ENCODE results near the gene F10.
"Not testable (repeated sequence)": the region's sequence is repeated elsewhere in the genome, so short reads cannot be mapped to it uniquely, and the experiment has no call there.

F10 gene

DNA sequence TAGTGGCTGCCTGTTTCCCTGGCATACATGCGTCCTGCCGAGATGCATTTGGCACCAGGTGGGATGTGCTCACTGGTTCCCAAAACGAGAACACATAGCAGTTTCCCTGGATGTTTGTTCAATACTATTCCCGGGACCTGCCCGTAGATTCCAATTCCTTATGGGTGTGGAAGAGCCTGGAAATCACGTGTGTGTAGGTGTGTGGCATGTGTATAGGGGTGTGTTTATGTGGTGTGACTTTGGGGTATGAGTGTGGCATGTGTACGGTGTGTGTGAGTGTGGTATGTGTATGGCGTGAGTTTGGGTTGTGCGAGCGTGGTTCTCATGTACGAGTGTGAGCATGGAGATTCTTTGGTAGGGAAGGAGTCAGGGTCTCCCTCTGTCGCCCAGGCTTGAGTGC is 19.9 kb upstream of the F10 start:
- H3K4me3 Mint-ChIP-seq, result no peak overlapping the region
- no peaks in the 10 kb centered on the region for H3K36me3 Mint-ChIP-seq
- no peaks in the 10 kb centered on the region for H3K4me1 Mint-ChIP-seq
- H3K9me3 Mint-ChIP-seq, result no peaks in the 10 kb centered on the region
- no peak for DNase-seq
- no peak overlapping the region for H3K27ac Mint-ChIP-seq
- H3K27me3 Mint-ChIP-seq, result peaks cover 9 to 14% of the 10 kb centered on the region in 2 donors
- no peak for ATAC-seq (replicated peaks)

DNA sequence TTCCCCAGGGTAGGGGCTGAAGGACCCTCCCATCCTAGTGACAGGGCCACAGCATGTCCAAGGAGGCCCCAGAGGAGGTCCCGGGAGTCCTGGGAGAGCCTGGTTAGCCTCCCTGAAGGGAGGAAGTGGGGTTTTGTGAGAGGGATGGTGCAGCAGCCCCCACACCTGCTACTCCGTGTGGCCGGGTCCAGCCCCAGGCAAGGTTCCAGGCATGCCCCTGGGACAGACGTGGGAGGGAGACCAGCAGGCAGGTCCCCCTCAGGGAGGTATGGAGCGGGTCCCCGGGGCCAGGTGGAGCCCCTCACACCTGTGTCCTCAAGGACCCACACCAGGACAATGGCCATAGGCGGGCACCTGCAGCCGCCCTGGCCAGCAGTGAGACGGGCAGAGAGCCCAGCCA is 19.0 kb upstream of the F10 start:
- no peaks in the 10 kb centered on the region for H3K36me3 Mint-ChIP-seq
- no peak for ATAC-seq (replicated peaks)
- DNase-seq, result no peak
- no peak overlapping the region for H3K4me3 Mint-ChIP-seq
- no peaks in the 10 kb centered on the region for H3K9me3 Mint-ChIP-seq
- H3K4me1 Mint-ChIP-seq, result no peaks in the 10 kb centered on the region
- H3K27ac Mint-ChIP-seq, result no peak overlapping the region
- H3K27me3 Mint-ChIP-seq, result peaks cover 9 to 14% of the 10 kb centered on the region in 2 donors

DNA sequence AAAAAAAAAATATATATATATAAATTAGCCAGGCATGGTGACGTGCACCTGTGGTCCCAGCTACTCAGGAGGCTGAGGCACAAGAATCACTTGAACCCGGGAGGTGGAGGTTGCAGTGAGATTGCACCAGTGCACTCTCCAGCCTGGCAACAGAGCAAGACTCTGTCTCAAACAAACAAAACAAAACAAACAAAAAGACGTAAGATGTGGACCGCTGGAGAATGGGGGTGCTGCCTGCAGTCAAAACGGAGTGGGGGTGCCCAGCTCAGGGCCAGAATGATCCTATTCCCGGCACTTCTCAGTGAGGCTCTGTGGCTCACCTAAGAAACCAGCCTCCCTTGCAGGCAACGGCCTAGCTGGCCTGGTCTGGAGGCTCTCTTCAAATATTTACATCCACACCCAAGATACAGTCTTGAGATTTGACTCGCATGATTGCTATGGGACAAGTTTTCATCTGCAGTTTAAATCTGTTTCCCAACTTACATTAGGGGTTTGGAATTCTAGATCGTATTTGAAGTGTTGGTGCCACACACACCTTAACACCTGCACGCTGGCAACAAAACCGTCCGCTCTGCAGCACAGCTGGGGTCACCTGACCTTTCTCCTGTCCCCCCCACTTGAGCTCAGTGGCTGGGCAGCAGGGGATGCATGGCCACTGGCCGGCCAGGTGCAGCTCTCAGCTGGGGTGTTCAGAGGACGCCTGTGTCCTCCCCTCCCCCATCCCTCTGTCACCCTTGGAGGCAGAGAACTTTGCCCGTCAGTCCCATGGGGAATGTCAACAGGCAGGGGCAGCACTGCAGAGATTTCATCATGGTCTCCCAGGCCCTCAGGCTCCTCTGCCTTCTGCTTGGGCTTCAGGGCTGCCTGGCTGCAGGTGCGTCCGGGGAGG is 17.3 kb upstream of the F10 start, which contains the start of gene F7:
Gene F7, plus strand, starts transcription at position 760 of the 889 bp plus-strand sequence. Its CDS starts 51 bp downstream, at position 811.
- H3K4me1 Mint-ChIP-seq, result no peaks in the 10 kb centered on the region
- H3K27me3 Mint-ChIP-seq, result peaks cover 13 to 22% of the 10 kb centered on the region in 2 donors
- H3K9me3 Mint-ChIP-seq, result no peaks in the 10 kb centered on the region
- DNase-seq (no peak), ATAC-seq (replicated peaks) (no peak)
- H3K27ac Mint-ChIP-seq, result no peak within 1 kb of the TSS
- H3K36me3 Mint-ChIP-seq, result no peaks in the 10 kb centered on the region
- H3K4me3 Mint-ChIP-seq, result no peak within 1 kb of the TSS

DNA sequence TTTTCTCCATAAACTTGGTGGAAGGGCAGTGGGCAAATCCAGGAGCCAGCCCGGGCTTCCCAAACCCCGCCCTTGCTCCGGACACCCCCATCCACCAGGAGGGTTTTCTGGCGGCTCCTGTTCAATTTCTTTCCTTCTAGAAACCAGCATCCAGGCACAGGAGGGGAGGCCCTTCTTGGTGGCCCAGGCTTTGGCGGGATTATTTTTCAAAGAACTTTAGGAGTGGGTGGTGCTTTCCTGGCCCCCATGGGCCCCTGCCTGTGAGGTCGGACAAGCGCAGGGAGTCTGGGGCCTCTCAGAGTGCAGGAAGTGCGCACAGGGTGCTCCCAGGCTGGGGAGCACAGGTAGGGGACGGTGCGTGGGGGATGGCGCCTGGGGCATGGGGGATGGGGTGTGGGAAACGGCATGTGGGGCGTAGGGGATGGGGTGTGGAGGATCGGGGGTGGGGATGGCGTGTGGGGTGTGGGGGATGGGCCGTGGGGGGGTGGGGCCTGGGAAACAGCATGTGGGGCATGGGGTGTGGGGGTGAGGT is 16.6 kb upstream of the F10 start:
- Mint-ChIP-seq H3K4me1 (peaks cover 0 to 2% of the 10 kb centered on the region in 2 donors), H3K9me3 (no peaks in the 10 kb centered on the region), H3K27ac (no peak overlapping the region), H3K36me3 (no peaks in the 10 kb centered on the region), H3K4me3 (no peak overlapping the region), H3K27me3 (peaks cover 13 to 28% of the 10 kb centered on the region in 2 donors)
- DNase-seq (no peak), ATAC-seq (replicated peaks) (no peak)

DNA sequence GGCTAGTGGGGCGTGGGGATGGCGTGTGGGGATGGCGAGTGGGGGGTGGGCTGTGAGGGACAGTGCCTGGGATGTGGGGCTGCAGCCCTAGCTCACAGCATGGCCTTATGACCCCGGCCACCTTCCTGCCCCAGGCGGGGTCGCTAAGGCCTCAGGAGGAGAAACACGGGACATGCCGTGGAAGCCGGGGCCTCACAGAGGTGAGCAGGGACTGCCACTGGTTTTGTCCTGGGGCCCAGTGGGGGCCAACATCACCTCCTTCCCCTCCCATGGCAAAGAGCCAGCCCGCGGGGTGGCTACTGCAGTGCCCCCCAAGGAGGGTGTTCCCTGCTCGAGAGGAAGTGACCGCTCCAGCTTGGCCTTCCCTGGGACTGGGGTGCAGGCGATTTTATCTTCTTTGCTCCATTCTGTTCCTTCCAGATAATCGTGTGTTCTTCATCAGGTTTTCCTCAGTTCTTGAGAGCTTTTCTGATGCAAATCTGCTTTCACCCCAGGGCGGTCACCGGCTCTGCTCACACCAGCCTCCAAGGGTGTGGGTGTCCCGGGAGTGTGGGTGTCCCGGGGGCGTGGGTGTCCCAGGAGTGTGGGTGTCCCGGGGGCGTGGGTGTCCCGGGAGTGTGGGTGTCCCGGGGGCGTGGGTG is 15.8 kb upstream of the F10 start:
- H3K27ac Mint-ChIP-seq, result peak overlapping the region; percentile 80
- no peak for ATAC-seq (replicated peaks)

DNA sequence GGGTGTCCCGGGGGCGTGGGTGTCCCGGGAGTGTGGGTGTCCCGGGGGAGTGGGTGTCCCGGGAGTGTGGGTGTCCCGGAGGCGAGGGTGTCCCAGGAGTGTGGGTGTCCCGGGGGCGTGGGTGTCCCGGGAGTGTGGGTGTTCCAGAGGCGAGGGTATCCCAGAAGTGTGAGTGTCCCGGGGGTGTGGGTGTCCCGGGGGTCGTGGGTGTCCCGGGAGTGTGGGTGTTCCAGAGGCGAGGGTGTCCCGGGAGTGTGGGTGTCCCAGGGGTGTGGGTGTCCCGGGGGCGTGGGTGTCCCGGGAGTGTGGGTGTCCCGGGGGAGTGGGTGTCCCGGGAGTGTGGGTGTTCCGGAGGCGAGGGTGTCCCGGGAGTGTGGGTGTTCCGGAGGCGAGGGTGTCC is 14.1 kb upstream of the F10 start:
- H3K4me1 Mint-ChIP-seq; H3K4me3 Mint-ChIP-seq; H3K9me3 Mint-ChIP-seq; DNase-seq; ATAC-seq (replicated peaks); H3K36me3 Mint-ChIP-seq; H3K27ac Mint-ChIP-seq: not testable (repeated sequence)
- peaks cover 13 to 24% of the 10 kb centered on the region in 2 donors for H3K27me3 Mint-ChIP-seq

More for the DNA sequence above, 15.8 kb upstream of the F10 start:
- Mint-ChIP-seq H3K4me1 (peaks cover 0 to 4% of the 10 kb centered on the region in 2 donors), H3K4me3 (no peak overlapping the region), H3K36me3 (no peaks in the 10 kb centered on the region), H3K27me3 (peaks cover 13 to 31% of the 10 kb centered on the region in 2 donors), H3K9me3 (no peaks in the 10 kb centered on the region)
- no peak for DNase-seq

DNA sequence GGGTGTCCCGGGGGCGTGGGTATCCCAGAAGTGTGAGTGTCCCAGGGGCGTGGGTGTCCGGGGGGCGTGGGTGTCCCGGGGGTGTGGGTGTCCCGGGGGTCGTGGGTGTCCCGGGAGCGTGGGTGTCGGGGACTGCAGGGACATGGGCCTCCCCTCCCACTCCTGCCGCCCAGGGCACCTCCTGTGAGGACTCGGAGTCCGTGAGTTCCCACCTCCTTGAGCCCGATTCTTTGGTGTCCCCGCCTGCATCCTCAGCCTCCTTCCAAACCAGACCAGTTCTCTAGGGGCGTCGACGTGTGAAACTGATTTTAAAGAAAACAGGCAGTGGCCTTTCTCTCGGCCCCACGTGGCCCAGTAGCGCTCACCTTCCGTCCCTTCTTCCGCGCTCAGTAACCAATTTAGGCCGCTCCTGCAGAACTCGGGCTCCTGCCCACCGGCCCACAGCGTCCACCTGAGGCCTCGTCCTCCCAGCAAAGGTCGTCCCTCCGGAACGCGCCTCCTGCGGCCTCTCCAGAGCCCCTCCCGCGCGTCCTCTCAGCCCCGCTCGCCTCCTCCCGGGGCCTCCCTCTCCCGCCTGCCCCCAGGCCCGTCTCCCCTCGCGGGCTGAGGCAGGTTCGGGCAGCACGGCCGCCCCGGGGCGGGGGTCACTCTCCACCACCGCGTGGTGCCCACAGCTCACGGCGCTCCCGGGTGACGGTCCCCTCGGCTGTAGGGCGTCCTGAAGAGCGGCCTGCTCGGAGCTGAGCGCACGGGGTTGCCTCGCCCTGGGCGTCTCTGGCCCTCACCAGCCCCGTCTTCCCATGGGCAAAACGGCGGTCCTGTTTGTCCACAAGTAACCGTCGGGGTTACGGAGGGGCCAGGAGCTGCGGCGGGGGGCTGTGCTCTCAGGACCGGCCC is 13.2 kb upstream of the F10 start:
- H3K27me3 Mint-ChIP-seq, result peaks cover 11 to 27% of the 10 kb centered on the region in 2 donors
- H3K27ac Mint-ChIP-seq, result no peak overlapping the region
- ATAC-seq (replicated peaks), result peak in 1 of 2 donors; percentile 28
- H3K36me3 Mint-ChIP-seq, result no peaks in the 10 kb centered on the region
- peaks cover 0 to 4% of the 10 kb centered on the region in 2 donors for H3K4me1 Mint-ChIP-seq
- H3K4me3 Mint-ChIP-seq, result peak overlapping the region; percentile 65
- DNase-seq, result no peak
- H3K9me3 Mint-ChIP-seq, result no peaks in the 10 kb centered on the region

DNA sequence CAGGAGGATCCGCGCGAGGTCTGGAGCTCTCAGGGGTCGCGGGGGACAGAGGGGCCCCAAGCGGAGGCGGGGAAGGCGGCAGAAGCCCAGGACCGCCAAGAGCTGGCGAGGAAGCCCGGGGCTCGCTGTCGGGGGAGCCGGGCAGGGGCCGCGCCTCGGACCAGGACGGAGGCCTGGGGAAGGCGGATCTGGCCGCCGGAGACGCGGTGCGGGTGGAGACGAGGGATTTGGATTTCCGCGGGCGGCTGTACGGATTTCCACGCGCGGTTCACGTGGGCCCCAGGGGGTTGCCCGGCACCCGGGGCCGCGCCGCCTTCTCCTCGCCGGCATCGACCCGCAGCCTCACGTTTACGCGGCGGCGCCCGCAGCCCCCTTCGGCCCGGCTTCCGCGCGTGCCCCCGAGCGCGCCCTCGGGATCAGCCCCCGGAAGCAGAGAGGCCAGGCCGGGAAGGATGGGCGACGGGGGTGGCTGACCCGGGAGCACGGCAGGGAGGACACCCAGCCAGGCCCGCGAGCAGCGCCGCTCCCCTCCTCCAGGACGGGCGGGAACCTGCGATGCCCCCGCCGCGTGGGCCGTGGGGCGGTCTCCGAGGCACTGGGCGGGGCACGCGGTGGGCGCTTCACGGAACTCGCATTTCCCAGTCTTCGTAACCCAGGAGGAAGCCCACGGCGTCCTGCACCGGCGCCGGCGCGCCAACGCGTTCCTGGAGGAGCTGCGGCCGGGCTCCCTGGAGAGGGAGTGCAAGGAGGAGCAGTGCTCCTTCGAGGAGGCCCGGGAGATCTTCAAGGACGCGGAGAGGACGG is 12.3 kb upstream of the F10 start:
- no peaks in the 10 kb centered on the region for H3K9me3 Mint-ChIP-seq
- peak in 1 of 2 donors; percentile 38 for ATAC-seq (replicated peaks)
- peaks cover 0 to 4% of the 10 kb centered on the region in 2 donors for H3K4me1 Mint-ChIP-seq
- DNase-seq, result no peak
- no peaks in the 10 kb centered on the region for H3K36me3 Mint-ChIP-seq
- peak overlapping the region; percentile 65 for H3K4me3 Mint-ChIP-seq
- H3K27ac Mint-ChIP-seq, result no peak overlapping the region
- H3K27me3 Mint-ChIP-seq, result peaks cover 13 to 31% of the 10 kb centered on the region in 2 donors

DNA sequence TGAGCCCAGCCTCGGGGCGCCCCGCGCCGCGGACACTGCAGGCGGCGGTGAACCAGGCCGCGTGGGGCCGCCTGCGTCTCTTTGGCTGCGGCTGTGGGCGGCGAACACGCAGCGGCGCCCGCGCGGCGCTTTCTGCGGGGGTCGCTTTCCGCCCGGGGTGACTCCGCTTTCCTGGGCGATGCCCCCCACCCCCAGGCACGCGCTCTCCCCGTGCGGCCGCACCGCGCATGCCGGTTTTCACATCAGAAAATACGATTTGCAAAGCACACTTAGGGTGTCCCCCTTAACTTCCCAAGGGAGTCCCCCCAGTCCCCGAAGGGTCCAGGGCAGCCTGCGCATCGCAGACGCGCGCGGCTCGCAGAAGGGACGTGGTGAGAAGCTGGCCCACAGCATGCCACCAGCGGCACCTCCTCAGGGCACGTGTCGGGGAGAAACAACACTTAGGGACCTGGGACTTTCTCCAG is 11.7 kb upstream of the F10 start:
- Mint-ChIP-seq H3K27me3 (peaks cover 13 to 34% of the 10 kb centered on the region in 2 donors), H3K27ac (no peak overlapping the region), H3K4me1 (peaks cover 0 to 4% of the 10 kb centered on the region in 2 donors), H3K9me3 (no peaks in the 10 kb centered on the region), H3K4me3 (peak overlapping the region; percentile 41 to 65), H3K36me3 (no peaks in the 10 kb centered on the region)
- ATAC-seq (replicated peaks) (no peak), DNase-seq (no peak)

DNA sequence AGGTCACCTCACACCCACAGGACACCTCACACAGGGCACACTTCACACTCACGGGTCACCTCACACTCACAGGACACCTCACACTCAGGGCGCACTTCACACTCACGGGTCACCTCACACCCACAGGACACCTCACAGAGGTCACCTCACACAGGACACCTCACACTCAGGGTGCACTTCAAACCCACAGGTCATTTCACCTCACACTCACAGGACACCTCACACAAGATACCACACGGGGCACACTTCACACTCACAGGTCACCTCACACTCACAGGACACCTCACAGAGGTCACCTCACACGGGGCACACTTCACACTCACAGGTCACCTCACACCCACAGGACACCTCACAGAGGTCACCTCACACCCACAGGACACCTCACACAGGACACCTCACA is 10.8 kb upstream of the F10 start:
- not testable (repeated sequence) for H3K36me3 Mint-ChIP-seq; H3K9me3 Mint-ChIP-seq; DNase-seq; H3K4me3 Mint-ChIP-seq; H3K27ac Mint-ChIP-seq; ATAC-seq (replicated peaks); H3K4me1 Mint-ChIP-seq
- peaks cover 11 to 32% of the 10 kb centered on the region in 2 donors for H3K27me3 Mint-ChIP-seq

DNA sequence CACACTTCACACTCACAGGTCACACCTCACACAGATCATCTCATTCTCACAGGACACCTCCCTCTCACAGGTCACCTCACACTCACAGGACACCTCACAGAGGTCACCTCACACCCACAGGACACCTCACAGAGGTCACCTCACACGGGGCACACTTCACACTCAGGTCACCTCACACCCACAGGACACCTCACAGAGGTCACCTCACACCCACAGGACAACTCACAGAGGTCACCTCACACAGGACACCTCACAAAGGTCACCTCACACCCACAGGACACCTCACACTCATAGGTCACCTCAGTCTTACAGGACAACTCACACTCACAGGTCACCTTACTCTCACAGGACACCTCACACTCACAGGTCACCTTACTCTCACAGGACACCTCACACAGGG is 10.1 kb upstream of the F10 start:
- H3K36me3 Mint-ChIP-seq; ATAC-seq (replicated peaks); DNase-seq; H3K4me1 Mint-ChIP-seq; H3K9me3 Mint-ChIP-seq; H3K27ac Mint-ChIP-seq; H3K4me3 Mint-ChIP-seq: not testable (repeated sequence)
- H3K27me3 Mint-ChIP-seq, result peaks cover 8 to 27% of the 10 kb centered on the region in 2 donors

DNA sequence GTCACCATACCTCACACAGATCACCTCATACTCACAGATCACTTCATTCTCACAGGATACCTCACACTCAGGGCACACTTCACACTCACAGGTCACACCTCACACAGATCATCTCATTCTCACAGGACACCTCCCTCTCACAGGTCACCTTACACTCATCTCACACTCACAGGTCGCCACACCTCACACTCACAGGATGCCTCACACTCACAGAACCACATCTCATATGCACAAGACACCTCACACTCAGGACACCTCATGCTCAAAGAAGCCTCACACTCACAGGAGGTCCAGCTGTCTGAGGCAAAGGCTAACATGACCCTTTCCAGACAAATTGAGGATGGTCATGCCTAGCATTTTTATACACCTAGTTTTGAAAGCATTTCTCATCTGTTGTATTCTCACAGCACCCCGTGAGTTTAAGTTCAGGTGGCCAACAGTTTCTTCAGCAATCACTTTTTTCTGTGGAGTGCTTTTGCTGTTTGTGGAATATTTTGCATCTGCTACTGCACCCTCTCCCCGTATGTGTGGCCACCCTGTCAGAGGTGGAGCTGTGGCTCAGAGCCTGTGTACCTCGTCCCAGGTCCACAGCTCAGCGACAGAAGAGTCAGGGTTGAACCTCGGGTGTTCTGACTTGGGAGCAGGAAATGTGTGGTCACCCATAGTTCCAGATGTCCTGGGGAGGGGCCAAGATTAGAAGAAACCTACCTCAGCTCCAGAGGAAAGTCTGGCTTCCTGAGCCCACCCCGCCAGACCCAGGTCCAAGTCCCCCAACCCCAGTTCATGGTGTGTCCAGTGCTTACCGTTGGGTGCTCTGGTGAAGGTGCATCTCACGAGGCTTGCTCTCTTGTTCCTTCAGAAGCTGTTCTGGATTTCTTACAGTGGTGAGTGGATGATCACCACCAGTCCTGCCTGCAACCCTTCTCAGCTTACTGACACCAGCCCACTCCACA is 9.4 kb upstream of the F10 start:
- H3K27ac Mint-ChIP-seq, result no peak overlapping the region
- H3K4me1 Mint-ChIP-seq, result peaks cover 0 to 4% of the 10 kb centered on the region in 2 donors
- ATAC-seq (replicated peaks), result no peak
- no peaks in the 10 kb centered on the region for H3K36me3 Mint-ChIP-seq
- peaks cover 8 to 27% of the 10 kb centered on the region in 2 donors for H3K27me3 Mint-ChIP-seq
- H3K4me3 Mint-ChIP-seq, result no peak overlapping the region
- DNase-seq, result no peak
- H3K9me3 Mint-ChIP-seq, result no peaks in the 10 kb centered on the region
